Ovary (tissue), 3 donors: ENCODE measurements around the gene KRT8.
"Not testable (repeated sequence)": the region's sequence is repeated elsewhere in the genome, so short reads cannot be mapped to it uniquely, and the experiment has no call there.

Source experiments
- CTCF ChIP-seq, 3 donors: fragments of 450-650 bp in 2 of 3; fragments of 200-600 bp in 1 of 3; IDR thresholded peaks; one replicate each; pipeline versions ENCODE4 v1.5.1 to v1.8.0; 2016 to 2022; ENCODE audit warnings: antibody characterized with exemption in 3 of 3, mild to moderate bottlenecking in 1 of 3
- POLR2A ChIP-seq: fragments of 450-650 bp; IDR thresholded peaks from one replicate; pipeline ENCODE4 v1.6.1; 2017; ENCODE audit warnings: antibody characterized with exemption, mild to moderate bottlenecking, moderate library complexity
- donor health status: DM: no; HTN: no; CAD: no.

GRCh38 chr12:52904509-52905300 lies at the start of gene KRT8:
- TF ChIP-seq POLR2A; CTCF (IDR thresholded peaks at IDR 0.05): not testable (repeated sequence)
